Thymus (tissue), 14 donors: ENCODE data around the gene CD47. TPM values are rescaled to one million over a fixed set of nuclear protein-coding genes. Genes with fewer than 3 reads are reported as not detected.

Experiments used
- DNase-seq, 9 donors: peaks; one replicate each; pipeline ENCODE4 v3.0.0-alpha.2; 2013; ENCODE audit warnings: low spot score in 9 of 9, low read depth in 6 of 9, missing footprints in 1 of 9
- H3K27ac ChIP-seq, 2 donors: one replicate each; pipeline ENCODE4 v1.5.1; 2013; ENCODE audit warnings: control low read depth in 1 of 2, low read depth in 1 of 2, low read length in 1 of 2, mild to moderate bottlenecking in 1 of 2, moderate library complexity in 1 of 2
- H3K27me3 ChIP-seq, 2 donors: one replicate each; pipeline ENCODE4 v1.5.1; 2013; ENCODE audit warnings: low read length in 1 of 2; ENCODE audit not compliant: control insufficient read depth in 2 of 2, insufficient read depth in 1 of 2
- H3K36me3 ChIP-seq, 2 donors: one replicate each; pipeline ENCODE4 v1.5.1; 2013; ENCODE audit warnings: low read length in 1 of 2, mild to moderate bottlenecking in 1 of 2, moderate library complexity in 1 of 2; ENCODE audit not compliant: control insufficient read depth in 2 of 2, insufficient read depth in 2 of 2
- H3K4me1 ChIP-seq, 2 donors: one replicate each; pipeline ENCODE4 v1.5.1; 2013; ENCODE audit warnings: low read length in 2 of 2; ENCODE audit not compliant: control insufficient read depth in 2 of 2, insufficient read depth in 2 of 2
- H3K4me3 ChIP-seq, 2 donors: one replicate each; pipeline ENCODE4 v1.5.1; 2013; ENCODE audit warnings: low read length in 2 of 2, control low read depth in 1 of 2, mild to moderate bottlenecking in 1 of 2
- H3K9me3 ChIP-seq, 2 donors: one replicate each; pipeline ENCODE4 v1.5.1; 2013; ENCODE audit warnings: low read length in 1 of 2, mild to moderate bottlenecking in 1 of 2; ENCODE audit not compliant: control insufficient read depth in 2 of 2, insufficient read depth in 1 of 2
- WGBS: extraction: QIAGEN DNeasy Blood & Tissue Kit; methylation state at CpG from one replicate; pipeline ENCODE4 v1.1.7; 2013; 5-methylcytosine and 5-hydroxymethylcytosine counted together
- long read RNA-seq, 10 donors: transcript quantifications; one replicate each; lab custom pipeline, GENCODE V29; 2026
- polyA plus RNA-seq: library from polyadenylated mRNA; stranded (reverse); fragments of 200-250 nt; gene quantifications from one replicate; pipeline ENCODE4 v1.2.3, GENCODE V29; 2013
- total RNA-seq: library from RNA; stranded (reverse); fragments of 120-200 nt; gene quantifications from one replicate; pipeline ENCODE4 v1.2.4, GENCODE V29; 2013
- donor health status: healthy.

CD47 gene
- total RNA-seq = 103 TPM
- 65.8 TPM for polyA plus RNA-seq
- long read RNA-seq, donor 1, full-length matches to known transcripts = 2 of 2 reads
- long read RNA-seq, donor 1, partial matches to known transcripts = 0 of 2 reads
- long read RNA-seq, donor 1, other reads (novel, unspliced or antisense) = 0 of 2 reads
- long read RNA-seq, donor 2, full-length matches to known transcripts = 95 of 150 reads
- long read RNA-seq, donor 2, partial matches to known transcripts = 43 of 150 reads
- long read RNA-seq, donor 2, other reads (novel, unspliced or antisense) = 12 of 150 reads
- long read RNA-seq, donor 3, full-length matches to known transcripts = 43 of 74 reads
- long read RNA-seq, donor 3, partial matches to known transcripts = 25 of 74 reads
- long read RNA-seq, donor 3, other reads (novel, unspliced or antisense) = 6 of 74 reads
- long read RNA-seq, donor 4, full-length matches to known transcripts = 17 of 17 reads
- long read RNA-seq, donor 4, partial matches to known transcripts = 0 of 17 reads
- long read RNA-seq, donor 4, other reads (novel, unspliced or antisense) = 0 of 17 reads
- long read RNA-seq, donor 5, full-length matches to known transcripts = 33 of 61 reads
- long read RNA-seq, donor 5, partial matches to known transcripts = 28 of 61 reads
- long read RNA-seq, donor 5, other reads (novel, unspliced or antisense) = 0 of 61 reads
- long read RNA-seq, donor 6, full-length matches to known transcripts = 35 of 77 reads
- long read RNA-seq, donor 6, partial matches to known transcripts = 32 of 77 reads
- long read RNA-seq, donor 6, other reads (novel, unspliced or antisense) = 10 of 77 reads
- long read RNA-seq, donor 7, full-length matches to known transcripts = 33 of 48 reads
- long read RNA-seq, donor 7, partial matches to known transcripts = 7 of 48 reads
- long read RNA-seq, donor 7, other reads (novel, unspliced or antisense) = 8 of 48 reads
- long read RNA-seq, donor 8, full-length matches to known transcripts = 20 of 25 reads
- long read RNA-seq, donor 8, partial matches to known transcripts = 5 of 25 reads
- long read RNA-seq, donor 8, other reads (novel, unspliced or antisense) = 0 of 25 reads
- long read RNA-seq, donor 9, full-length matches to known transcripts = 22 of 30 reads
- long read RNA-seq, donor 9, partial matches to known transcripts = 8 of 30 reads
- long read RNA-seq, donor 9, other reads (novel, unspliced or antisense) = 0 of 30 reads
- long read RNA-seq, donor 10, full-length matches to known transcripts = 37 of 51 reads
- long read RNA-seq, donor 10, partial matches to known transcripts = 6 of 51 reads
- long read RNA-seq, donor 10, other reads (novel, unspliced or antisense) = 8 of 51 reads

DNA sequence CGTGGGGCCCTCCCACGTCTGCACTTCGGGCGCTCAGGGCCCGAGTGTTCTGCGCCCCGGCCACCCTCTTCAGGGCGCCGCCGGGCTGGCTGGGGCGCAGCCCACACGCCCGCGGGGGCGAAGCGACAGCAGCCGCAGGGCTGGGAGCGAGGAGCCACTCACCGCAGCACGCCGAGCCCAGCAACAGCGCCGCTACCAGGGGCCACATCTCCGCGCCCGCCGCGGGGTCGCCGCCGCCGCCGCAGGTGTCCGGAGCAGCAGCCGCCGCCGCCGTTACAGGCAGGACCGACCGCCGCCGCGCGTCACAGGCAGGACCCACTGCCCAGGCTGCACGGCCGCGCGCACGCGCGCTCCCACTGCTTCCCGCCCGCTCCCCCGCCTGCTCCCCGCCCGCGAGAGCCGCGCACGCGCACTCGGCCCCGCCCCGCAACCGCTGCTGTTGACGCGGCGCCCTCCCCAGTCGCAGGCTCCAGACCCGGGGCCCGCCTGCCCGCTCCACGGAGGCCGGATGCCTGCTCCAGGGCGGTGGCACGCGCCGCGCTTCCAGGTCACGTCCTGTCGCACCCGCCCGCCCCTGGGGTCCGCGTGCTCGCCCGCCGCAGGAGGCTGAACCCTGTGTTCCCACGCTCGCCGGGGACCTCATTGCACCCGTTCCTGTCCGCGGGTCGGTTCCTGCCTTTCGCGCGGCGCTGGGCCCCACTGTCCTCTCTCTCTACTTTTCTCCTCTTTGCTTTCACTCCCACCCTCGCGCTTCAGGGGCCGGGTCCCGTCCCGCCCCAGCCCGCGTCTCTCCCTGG, at the start of gene CD47:
TSS of gene CD47 (minus strand) at position 331 of the 797 bp plus-strand sequence. CDS start at position 208, 123 bp downstream.
- H3K9me3 ChIP-seq = peaks cover 0 to 4% of the 10 kb centered on the region in 2 donors
- H3K4me3 ChIP-seq = peak within 1 kb of the TSS; percentile 78 to 91
- peaks cover 0 to 9% of the 10 kb centered on the region in 2 donors for H3K36me3 ChIP-seq
- peak in 8 of 9 donors; percentile 78 to 96 (median 92) for DNase-seq
- peak within 1 kb of the TSS; percentile 95 to 97 for H3K27ac ChIP-seq
- peaks cover 9 to 35% of the 10 kb centered on the region in 2 donors for H3K4me1 ChIP-seq
- WGBS = under 1% methylated on average over 105 of the region's 106 CpGs
- no peaks in the 10 kb centered on the region for H3K27me3 ChIP-seq

GRCh38 chr3:108137460-108137814, 46.6 kb upstream of the CD47 start:
- Histone ChIP-seq H3K27me3 (no peaks in the 10 kb centered on the region), H3K27ac (no peak overlapping the region), H3K4me1 (peaks cover 8 to 14% of the 10 kb centered on the region in 2 donors), H3K36me3 (peaks cover 0 to 11% of the 10 kb centered on the region in 2 donors), H3K4me3 (no peak overlapping the region), H3K9me3 (no peaks in the 10 kb centered on the region)
- 96% methylated on average over 5 of the region's 5 CpGs for WGBS
- no peak for DNase-seq

GRCh38 chr3:108136561-108137459, 46.0 kb upstream of the CD47 start:
- Histone ChIP-seq H3K4me1 (peaks cover 11 to 14% of the 10 kb centered on the region in 2 donors), H3K4me3 (no peak overlapping the region), H3K27me3 (no peaks in the 10 kb centered on the region), H3K9me3 (no peaks in the 10 kb centered on the region), H3K36me3 (peaks cover 0 to 14% of the 10 kb centered on the region in 2 donors), H3K27ac (no peak overlapping the region)
- 95% methylated on average over 13 of the region's 13 CpGs for WGBS
- DNase-seq = no peak

GRCh38 chr3:108134555-108134880, 43.7 kb upstream of the CD47 start:
- Histone ChIP-seq H3K27me3 (no peaks in the 10 kb centered on the region), H3K36me3 (peaks cover 0 to 14% of the 10 kb centered on the region in 2 donors), H3K27ac (peak overlapping the region in 1 of 2 donors; percentile 61), H3K4me3 (no peak overlapping the region), H3K4me1 (peaks cover 14 to 15% of the 10 kb centered on the region in 2 donors), H3K9me3 (no peaks in the 10 kb centered on the region)
- DNase-seq = no peak
- 7% methylated on average over 1 of the region's 1 CpG for WGBS

- peak overlapping the region; percentile 9 to 61 for H3K27ac ChIP-seq
- peak in 1 of 9 donors; percentile 47 for DNase-seq
- no peaks in the 10 kb centered on the region for H3K9me3 ChIP-seq
- peaks cover 16 to 17% of the 10 kb centered on the region in 2 donors for H3K4me1 ChIP-seq
- H3K27me3 ChIP-seq = no peaks in the 10 kb centered on the region
- peaks cover under 1 to 14% of the 10 kb centered on the region in 2 donors for H3K36me3 ChIP-seq
- H3K4me3 ChIP-seq = peak overlapping the region in 1 of 2 donors; percentile 14
- WGBS = 35% methylated on average over 5 of the region's 5 CpGs
These were observed 43.2 kb upstream of the CD47 start for GRCh38 chr3:108133858-108134554.

DNA sequence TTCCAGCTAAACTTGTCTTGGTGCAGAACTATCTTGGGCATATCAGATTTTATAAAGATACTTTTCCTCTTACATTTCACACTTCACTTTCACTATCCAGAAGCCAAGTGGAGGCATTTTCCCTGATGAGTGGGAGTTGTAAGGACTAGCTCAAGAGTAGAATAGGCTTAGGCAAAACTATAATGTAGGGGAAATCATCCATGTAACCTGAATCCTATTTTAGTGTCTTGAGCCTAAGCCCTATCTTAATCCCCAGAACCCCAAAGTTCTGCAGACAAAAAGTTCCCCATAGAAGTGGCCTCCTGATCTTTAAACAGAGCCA, 42.2 kb upstream of the CD47 start:
- Histone ChIP-seq H3K36me3 (peaks cover 4 to 19% of the 10 kb centered on the region in 2 donors), H3K27me3 (no peaks in the 10 kb centered on the region), H3K4me3 (no peak overlapping the region), H3K4me1 (peaks cover 17 to 20% of the 10 kb centered on the region in 2 donors), H3K9me3 (no peaks in the 10 kb centered on the region), H3K27ac (peak overlapping the region in 1 of 2 donors; percentile 61)
- peak in 1 of 9 donors; percentile 31 for DNase-seq

- 76% methylated on average over 9 of the region's 9 CpGs for WGBS
- Histone ChIP-seq H3K36me3 (peaks cover 4 to 14% of the 10 kb centered on the region in 2 donors), H3K4me3 (no peak overlapping the region), H3K27me3 (no peaks in the 10 kb centered on the region), H3K27ac (no peak overlapping the region), H3K4me1 (peaks cover 26 to 33% of the 10 kb centered on the region in 2 donors), H3K9me3 (no peaks in the 10 kb centered on the region)
- DNase-seq = no peak
These were observed 40.8 kb upstream of the CD47 start for GRCh38 chr3:108131475-108132134.
